ENCODE measurements around the gene ADARB1. TPM values are rescaled to one million over a fixed set of nuclear protein-coding genes. Genes with fewer than 3 reads are reported as not detected.

Gene ADARB1
- total RNA-seq, 1 donor from 2014 or later: 5.1 TPM

GRCh38 chr21:45228656-45229240, 154.4 kb downstream of the ADARB1 start:
- Mint-ChIP-seq H3K36me3 (no peaks in the 10 kb centered on the region), H3K9me3 (no peaks in the 10 kb centered on the region), H3K27me3 (ENCODE audit: insufficient read depth, low read depth) (peaks cover 4% of the 10 kb centered on the region), H3K27ac (no peak overlapping the region), H3K4me3 (no peak overlapping the region), H3K4me1 (peaks cover 7% of the 10 kb centered on the region)
- Histone ChIP-seq H3K4me3 (no peak overlapping the region), H2AFZ (replicated peaks) (no peak overlapping the region), H3K27ac (no peak overlapping the region), H3F3A (ENCODE audit: low read depth) (peaks cover 3% of the 10 kb centered on the region), H3K36me3 (no peaks in the 10 kb centered on the region), H3K4me1 (no peaks in the 10 kb centered on the region), H3K27me3 (no peaks in the 10 kb centered on the region), H3K79me2 (ENCODE audit: low read depth) (no peaks in the 10 kb centered on the region), H3K9me3 (ENCODE audit: low read depth) (no peaks in the 10 kb centered on the region), H3K9ac (no peak overlapping the region), H4K20me1 (ENCODE audit: low read depth) (no peaks in the 10 kb centered on the region), H3K4me2 (no peak overlapping the region)
- no peak for TF ChIP-seq EZH2phosphoT487 (IDR thresholded peaks at IDR 0.05)
- no peak for TF ChIP-seq CTCF (IDR thresholded peaks at IDR 0.05)
- TF ChIP-seq EZH2 (IDR thresholded peaks at IDR 0.05): no peak
- no peak for DNase-seq (ENCODE audit: low spot score)

GRCh38 chr21:45231705-45232104, 157.3 kb downstream of the ADARB1 start:
- Histone ChIP-seq H3K79me2 (ENCODE audit: low read depth) (no peaks in the 10 kb centered on the region), H3K27me3 (no peaks in the 10 kb centered on the region), H3K4me1 (no peaks in the 10 kb centered on the region), H4K20me1 (ENCODE audit: low read depth) (no peaks in the 10 kb centered on the region), H3F3A (ENCODE audit: low read depth) (no peaks in the 10 kb centered on the region), H3K9ac (no peak overlapping the region), H2AFZ (replicated peaks) (no peak overlapping the region), H3K4me3 (no peak overlapping the region), H3K27ac (no peak overlapping the region), H3K36me3 (no peaks in the 10 kb centered on the region), H3K9me3 (ENCODE audit: low read depth) (no peaks in the 10 kb centered on the region), H3K4me2 (no peak overlapping the region)
- Mint-ChIP-seq H3K27me3 (ENCODE audit: insufficient read depth, low read depth) (peaks cover 9% of the 10 kb centered on the region), H3K9me3 (no peaks in the 10 kb centered on the region), H3K27ac (no peak overlapping the region), H3K36me3 (no peaks in the 10 kb centered on the region), H3K4me3 (no peak overlapping the region), H3K4me1 (peaks cover 17% of the 10 kb centered on the region)
- DNase-seq (ENCODE audit: low spot score): no peak
- no peak for TF ChIP-seq CTCF (IDR thresholded peaks at IDR 0.05)

GRCh38 chr21:45234127-45234526, 159.7 kb downstream of the ADARB1 start:
- H3K9ac ChIP-seq: no peak overlapping the region
- no peak overlapping the region for H3K4me2 ChIP-seq
- no peak for TF ChIP-seq EZH2phosphoT487 (IDR thresholded peaks at IDR 0.05)
- no peak for TF ChIP-seq CTCF (IDR thresholded peaks at IDR 0.05)
- TF ChIP-seq EZH2 (IDR thresholded peaks at IDR 0.05): no peak
- H2AFZ ChIP-seq (replicated peaks): no peak overlapping the region
- H3K4me1 ChIP-seq: no peaks in the 10 kb centered on the region
- Mint-ChIP-seq H3K4me1 (peaks cover 13% of the 10 kb centered on the region), H3K36me3 (no peaks in the 10 kb centered on the region), H3K27ac (no peak overlapping the region), H3K27me3 (ENCODE audit: insufficient read depth, low read depth) (peaks cover 10% of the 10 kb centered on the region), H3K9me3 (peaks cover 4% of the 10 kb centered on the region), H3K4me3 (no peak overlapping the region)
- H3K27me3 ChIP-seq: no peaks in the 10 kb centered on the region
- H3K79me2 ChIP-seq (ENCODE audit: low read depth): no peaks in the 10 kb centered on the region
- no peaks in the 10 kb centered on the region for H3F3A ChIP-seq (ENCODE audit: low read depth)
- no peaks in the 10 kb centered on the region for H4K20me1 ChIP-seq (ENCODE audit: low read depth)
- H3K9me3 ChIP-seq (ENCODE audit: low read depth): no peaks in the 10 kb centered on the region
- H3K36me3 ChIP-seq: no peaks in the 10 kb centered on the region
- no peak overlapping the region for H3K4me3 ChIP-seq
- DNase-seq (ENCODE audit: low spot score): no peak
- no peak overlapping the region for H3K27ac ChIP-seq
